ENCODE data around the gene FAM111B. TPM values are rescaled to one million over a fixed set of nuclear protein-coding genes. Genes with fewer than 3 reads are reported as not detected.

FAM111B gene
- total and polyA plus RNA-seq, 2 of the 8 experiments (the other 6 are each of a cell fraction or from before 2014, with no cell fraction given) = 4.8 to 38.1 TPM

DNA sequence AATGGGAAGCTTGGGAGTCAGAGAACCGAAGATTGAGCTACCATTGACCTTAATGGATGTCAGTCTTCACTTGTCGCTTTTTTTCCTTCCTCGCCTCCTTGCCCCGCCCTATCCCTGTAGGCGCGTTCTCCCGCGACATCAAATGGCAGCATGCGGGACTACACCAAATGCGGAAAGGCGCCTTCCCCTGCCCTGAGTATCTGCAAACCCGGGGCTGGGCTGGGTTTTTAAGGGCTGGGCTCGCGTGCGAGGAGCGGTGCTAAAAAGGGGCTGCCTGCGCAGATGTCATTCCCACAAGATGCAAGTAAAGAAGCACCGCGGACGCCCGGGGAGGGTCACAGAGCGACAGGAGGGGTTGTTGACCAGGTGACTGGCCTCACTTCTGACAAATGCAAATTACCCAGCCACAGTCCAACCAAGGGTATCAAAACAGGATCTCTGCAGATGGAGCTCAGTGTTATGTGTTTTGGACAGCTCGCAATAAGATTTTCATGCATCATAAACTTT lies 4.7 kb upstream of the FAM111B start (continued):
- no peak for TF ChIP-seq CHD1 (IDR thresholded peaks at IDR 0.05; ENCODE audit: low read depth, low read length)
- no peak for TF ChIP-seq CTBP2 (IDR thresholded peaks at IDR 0.05; ENCODE audit: borderline replicate concordance, insufficient read depth, insufficient read length, low read length)
- no peak for TF ChIP-seq SIX5 (IDR thresholded peaks at IDR 0.05; ENCODE audit: low read depth, low read length)
- peak; percentile 59; the same call in 1 of the 2 replicates for TF ChIP-seq CHD2 (IDR thresholded peaks at IDR 0.05; ENCODE audit: low read length)
- TF ChIP-seq FOSL1 (IDR thresholded peaks at IDR 0.05; ENCODE audit: insufficient read depth, low read depth, low read length) = no peak
- TF ChIP-seq, protein P1, sequence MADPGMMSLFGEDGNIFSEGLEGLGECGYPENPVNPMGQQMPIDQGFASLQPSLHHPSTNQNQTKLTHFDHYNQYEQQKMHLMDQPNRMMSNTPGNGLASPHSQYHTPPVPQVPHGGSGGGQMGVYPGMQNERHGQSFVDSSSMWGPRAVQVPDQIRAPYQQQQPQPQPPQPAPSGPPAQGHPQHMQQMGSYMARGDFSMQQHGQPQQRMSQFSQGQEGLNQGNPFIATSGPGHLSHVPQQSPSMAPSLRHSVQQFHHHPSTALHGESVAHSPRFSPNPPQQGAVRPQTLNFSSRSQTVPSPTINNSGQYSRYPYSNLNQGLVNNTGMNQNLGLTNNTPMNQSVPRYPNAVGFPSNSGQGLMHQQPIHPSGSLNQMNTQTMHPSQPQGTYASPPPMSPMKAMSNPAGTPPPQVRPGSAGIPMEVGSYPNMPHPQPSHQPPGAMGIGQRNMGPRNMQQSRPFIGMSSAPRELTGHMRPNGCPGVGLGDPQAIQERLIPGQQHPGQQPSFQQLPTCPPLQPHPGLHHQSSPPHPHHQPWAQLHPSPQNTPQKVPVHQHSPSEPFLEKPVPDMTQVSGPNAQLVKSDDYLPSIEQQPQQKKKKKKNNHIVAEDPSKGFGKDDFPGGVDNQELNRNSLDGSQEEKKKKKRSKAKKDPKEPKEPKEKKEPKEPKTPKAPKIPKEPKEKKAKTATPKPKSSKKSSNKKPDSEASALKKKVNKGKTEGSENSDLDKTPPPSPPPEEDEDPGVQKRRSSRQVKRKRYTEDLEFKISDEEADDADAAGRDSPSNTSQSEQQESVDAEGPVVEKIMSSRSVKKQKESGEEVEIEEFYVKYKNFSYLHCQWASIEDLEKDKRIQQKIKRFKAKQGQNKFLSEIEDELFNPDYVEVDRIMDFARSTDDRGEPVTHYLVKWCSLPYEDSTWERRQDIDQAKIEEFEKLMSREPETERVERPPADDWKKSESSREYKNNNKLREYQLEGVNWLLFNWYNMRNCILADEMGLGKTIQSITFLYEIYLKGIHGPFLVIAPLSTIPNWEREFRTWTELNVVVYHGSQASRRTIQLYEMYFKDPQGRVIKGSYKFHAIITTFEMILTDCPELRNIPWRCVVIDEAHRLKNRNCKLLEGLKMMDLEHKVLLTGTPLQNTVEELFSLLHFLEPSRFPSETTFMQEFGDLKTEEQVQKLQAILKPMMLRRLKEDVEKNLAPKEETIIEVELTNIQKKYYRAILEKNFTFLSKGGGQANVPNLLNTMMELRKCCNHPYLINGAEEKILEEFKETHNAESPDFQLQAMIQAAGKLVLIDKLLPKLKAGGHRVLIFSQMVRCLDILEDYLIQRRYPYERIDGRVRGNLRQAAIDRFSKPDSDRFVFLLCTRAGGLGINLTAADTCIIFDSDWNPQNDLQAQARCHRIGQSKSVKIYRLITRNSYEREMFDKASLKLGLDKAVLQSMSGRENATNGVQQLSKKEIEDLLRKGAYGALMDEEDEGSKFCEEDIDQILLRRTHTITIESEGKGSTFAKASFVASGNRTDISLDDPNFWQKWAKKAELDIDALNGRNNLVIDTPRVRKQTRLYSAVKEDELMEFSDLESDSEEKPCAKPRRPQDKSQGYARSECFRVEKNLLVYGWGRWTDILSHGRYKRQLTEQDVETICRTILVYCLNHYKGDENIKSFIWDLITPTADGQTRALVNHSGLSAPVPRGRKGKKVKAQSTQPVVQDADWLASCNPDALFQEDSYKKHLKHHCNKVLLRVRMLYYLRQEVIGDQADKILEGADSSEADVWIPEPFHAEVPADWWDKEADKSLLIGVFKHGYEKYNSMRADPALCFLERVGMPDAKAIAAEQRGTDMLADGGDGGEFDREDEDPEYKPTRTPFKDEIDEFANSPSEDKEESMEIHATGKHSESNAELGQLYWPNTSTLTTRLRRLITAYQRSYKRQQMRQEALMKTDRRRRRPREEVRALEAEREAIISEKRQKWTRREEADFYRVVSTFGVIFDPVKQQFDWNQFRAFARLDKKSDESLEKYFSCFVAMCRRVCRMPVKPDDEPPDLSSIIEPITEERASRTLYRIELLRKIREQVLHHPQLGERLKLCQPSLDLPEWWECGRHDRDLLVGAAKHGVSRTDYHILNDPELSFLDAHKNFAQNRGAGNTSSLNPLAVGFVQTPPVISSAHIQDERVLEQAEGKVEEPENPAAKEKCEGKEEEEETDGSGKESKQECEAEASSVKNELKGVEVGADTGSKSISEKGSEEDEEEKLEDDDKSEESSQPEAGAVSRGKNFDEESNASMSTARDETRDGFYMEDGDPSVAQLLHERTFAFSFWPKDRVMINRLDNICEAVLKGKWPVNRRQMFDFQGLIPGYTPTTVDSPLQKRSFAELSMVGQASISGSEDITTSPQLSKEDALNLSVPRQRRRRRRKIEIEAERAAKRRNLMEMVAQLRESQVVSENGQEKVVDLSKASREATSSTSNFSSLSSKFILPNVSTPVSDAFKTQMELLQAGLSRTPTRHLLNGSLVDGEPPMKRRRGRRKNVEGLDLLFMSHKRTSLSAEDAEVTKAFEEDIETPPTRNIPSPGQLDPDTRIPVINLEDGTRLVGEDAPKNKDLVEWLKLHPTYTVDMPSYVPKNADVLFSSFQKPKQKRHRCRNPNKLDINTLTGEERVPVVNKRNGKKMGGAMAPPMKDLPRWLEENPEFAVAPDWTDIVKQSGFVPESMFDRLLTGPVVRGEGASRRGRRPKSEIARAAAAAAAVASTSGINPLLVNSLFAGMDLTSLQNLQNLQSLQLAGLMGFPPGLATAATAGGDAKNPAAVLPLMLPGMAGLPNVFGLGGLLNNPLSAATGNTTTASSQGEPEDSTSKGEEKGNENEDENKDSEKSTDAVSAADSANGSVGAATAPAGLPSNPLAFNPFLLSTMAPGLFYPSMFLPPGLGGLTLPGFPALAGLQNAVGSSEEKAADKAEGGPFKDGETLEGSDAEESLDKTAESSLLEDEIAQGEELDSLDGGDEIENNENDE (IDR thresholded peaks at IDR 0.05; ENCODE audit: insufficient replicate concordance, low read length) = no peak
- TF ChIP-seq TAF1 (IDR thresholded peaks at IDR 0.05; ENCODE audit: low read depth, low read length) = peak; percentile 49; the same call in 1 of the 2 replicates
- TF ChIP-seq, protein P2, sequence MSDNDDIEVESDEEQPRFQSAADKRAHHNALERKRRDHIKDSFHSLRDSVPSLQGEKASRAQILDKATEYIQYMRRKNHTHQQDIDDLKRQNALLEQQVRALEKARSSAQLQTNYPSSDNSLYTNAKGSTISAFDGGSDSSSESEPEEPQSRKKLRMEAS (IDR thresholded peaks at IDR 0.05) = peak; percentile 82
- TF ChIP-seq RNF2 (IDR thresholded peaks at IDR 0.05; ENCODE audit: borderline replicate concordance, low read depth, low read length, missing control alignments, poor library complexity, severe bottlenecking) = no peak
- TF ChIP-seq RAD21 (IDR thresholded peaks at IDR 0.05 in 1 of 2, conservative IDR thresholded peaks at IDR 0.05 in 1 of 2; ENCODE audit: low read depth in 2 of 2, low read length in 2 of 2) = peak; percentile 66 to 78
- peak; percentile 72 for TF ChIP-seq CREB1 (IDR thresholded peaks at IDR 0.05)
